Stomach smooth muscle (tissue), 2 donors: ENCODE results near the gene LIMS2.

Experiments used
- H3K27ac ChIP-seq: one replicate; pipeline ENCODE4 v1.7.0; 2013; ENCODE audit warnings: mild to moderate bottlenecking, low read length, inconsistent platforms
- H3K27me3 ChIP-seq, 2 donors: one replicate each; pipeline ENCODE4 v1.7.0; 2013; ENCODE audit warnings: low read length in 2 of 2; ENCODE audit not compliant: insufficient read depth in 2 of 2, control insufficient read depth in 1 of 2
- H3K36me3 ChIP-seq, 2 donors: one replicate each; pipeline ENCODE4 v1.7.0; 2013; ENCODE audit warnings: low read length in 2 of 2; ENCODE audit not compliant: control insufficient read depth in 2 of 2, insufficient read depth in 2 of 2
- H3K4me1 ChIP-seq: one replicate; pipeline ENCODE4 v1.7.0; 2013; ENCODE audit warnings: low read length; ENCODE audit not compliant: control insufficient read depth, insufficient read depth
- H3K4me3 ChIP-seq, 2 donors: one replicate each; pipeline ENCODE4 v1.7.0; 2013; ENCODE audit warnings: low read length in 2 of 2
- H3K9ac ChIP-seq, 2 donors: one replicate each; pipeline ENCODE4 v1.7.0; 2013; ENCODE audit warnings: low read length in 2 of 2, mild to moderate bottlenecking in 1 of 2
- H3K9me3 ChIP-seq, 2 donors: one replicate each; pipeline ENCODE4 v1.7.0; 2013; ENCODE audit warnings: low read length in 2 of 2; ENCODE audit not compliant: control insufficient read depth in 2 of 2
- donor health status: healthy.
- donor health status: Pancreatic carcinoma.

LIMS2 gene

GRCh38 chr2:127675331-127676261 lies at the start of gene LIMS2:
Gene LIMS2, minus strand, starts transcription at chr2:127675530. Its CDS starts 506 bp downstream, at chr2:127675024.
- peak within 1 kb of the TSS; percentile 99 for H3K27ac ChIP-seq
- H3K4me3 ChIP-seq, result peak within 1 kb of the TSS; percentile 95 to 97
- no peaks in the 10 kb centered on the region for H3K27me3 ChIP-seq
- peaks cover 3 to 4% of the 10 kb centered on the region in 2 donors for H3K36me3 ChIP-seq
- peak within 1 kb of the TSS; percentile 96 to 98 for H3K9ac ChIP-seq
- no peaks in the 10 kb centered on the region for H3K9me3 ChIP-seq
- peaks cover 55% of the 10 kb centered on the region for H3K4me1 ChIP-seq

GRCh38 chr2:127722807-127723206 lies 47.5 kb upstream of the LIMS2 start:
- H3K9ac ChIP-seq, result no peak overlapping the region
- H3K36me3 ChIP-seq, result peaks cover 31 to 37% of the 10 kb centered on the region in 2 donors
- H3K27me3 ChIP-seq, result no peaks in the 10 kb centered on the region
- H3K4me3 ChIP-seq, result no peak overlapping the region
- H3K9me3 ChIP-seq, result no peaks in the 10 kb centered on the region
- H3K27ac ChIP-seq, result no peak overlapping the region
- no peaks in the 10 kb centered on the region for H3K4me1 ChIP-seq

GRCh38 chr2:127721978-127722355 lies 46.6 kb upstream of the LIMS2 start:
- no peak overlapping the region for H3K4me3 ChIP-seq
- H3K9me3 ChIP-seq, result no peaks in the 10 kb centered on the region
- H3K4me1 ChIP-seq, result no peaks in the 10 kb centered on the region
- H3K36me3 ChIP-seq, result peaks cover 31 to 39% of the 10 kb centered on the region in 2 donors
- no peak overlapping the region for H3K27ac ChIP-seq
- no peak overlapping the region for H3K9ac ChIP-seq
- no peaks in the 10 kb centered on the region for H3K27me3 ChIP-seq

GRCh38 chr2:127721311-127721977 lies 46.1 kb upstream of the LIMS2 start:
- Histone ChIP-seq H3K4me1 (no peaks in the 10 kb centered on the region), H3K36me3 (peaks cover 36 to 42% of the 10 kb centered on the region in 2 donors), H3K9ac (no peak overlapping the region), H3K9me3 (no peaks in the 10 kb centered on the region), H3K27ac (no peak overlapping the region), H3K4me3 (no peak overlapping the region), H3K27me3 (no peaks in the 10 kb centered on the region)

- Histone ChIP-seq H3K27me3 (no peaks in the 10 kb centered on the region), H3K4me1 (no peaks in the 10 kb centered on the region), H3K27ac (no peak overlapping the region), H3K9ac (no peak overlapping the region), H3K36me3 (peaks cover 39 to 40% of the 10 kb centered on the region in 2 donors), H3K9me3 (no peaks in the 10 kb centered on the region), H3K4me3 (no peak overlapping the region)
These were observed 44.2 kb upstream of the LIMS2 start for GRCh38 chr2:127719301-127720218.

- Histone ChIP-seq H3K27me3 (no peaks in the 10 kb centered on the region), H3K9me3 (no peaks in the 10 kb centered on the region), H3K4me3 (no peak overlapping the region), H3K27ac (no peak overlapping the region), H3K36me3 (peaks cover 39 to 41% of the 10 kb centered on the region in 2 donors), H3K9ac (no peak overlapping the region), H3K4me1 (peaks cover 4% of the 10 kb centered on the region)
These were observed 42.9 kb upstream of the LIMS2 start for GRCh38 chr2:127718271-127718670.

GRCh38 chr2:127715778-127716449 lies 40.6 kb upstream of the LIMS2 start:
- Histone ChIP-seq H3K9me3 (no peaks in the 10 kb centered on the region), H3K27ac (no peak overlapping the region), H3K4me3 (no peak overlapping the region), H3K4me1 (peaks cover 4% of the 10 kb centered on the region), H3K36me3 (peaks cover 26 to 27% of the 10 kb centered on the region in 2 donors), H3K9ac (no peak overlapping the region), H3K27me3 (no peaks in the 10 kb centered on the region)

GRCh38 chr2:127713562-127713961 lies 38.2 kb upstream of the LIMS2 start:
- peaks cover 26 to 31% of the 10 kb centered on the region in 2 donors for H3K36me3 ChIP-seq
- no peaks in the 10 kb centered on the region for H3K9me3 ChIP-seq
- no peak overlapping the region for H3K4me3 ChIP-seq
- peaks cover 6% of the 10 kb centered on the region for H3K4me1 ChIP-seq
- no peak overlapping the region for H3K9ac ChIP-seq
- H3K27ac ChIP-seq, result no peak overlapping the region
- no peaks in the 10 kb centered on the region for H3K27me3 ChIP-seq

- Histone ChIP-seq H3K9me3 (no peaks in the 10 kb centered on the region), H3K9ac (no peak overlapping the region), H3K4me3 (no peak overlapping the region), H3K36me3 (peaks cover 31 to 37% of the 10 kb centered on the region in 2 donors), H3K27me3 (no peaks in the 10 kb centered on the region), H3K4me1 (peaks cover 12% of the 10 kb centered on the region), H3K27ac (no peak overlapping the region)
These were observed 37.7 kb upstream of the LIMS2 start for GRCh38 chr2:127712999-127713398.

GRCh38 chr2:127709336-127709735 lies 34.0 kb upstream of the LIMS2 start:
- H3K4me1 ChIP-seq, result peaks cover 15% of the 10 kb centered on the region
- no peak overlapping the region for H3K4me3 ChIP-seq
- no peak overlapping the region for H3K27ac ChIP-seq
- no peaks in the 10 kb centered on the region for H3K27me3 ChIP-seq
- H3K9me3 ChIP-seq, result no peaks in the 10 kb centered on the region
- no peak overlapping the region for H3K9ac ChIP-seq
- H3K36me3 ChIP-seq, result peaks cover 34 to 38% of the 10 kb centered on the region in 2 donors
